ENCODE results near the gene IKZF4. TPM values are rescaled to one million over a fixed set of nuclear protein-coding genes. Genes with fewer than 3 reads are reported as not detected.
"Not testable (repeated sequence)": the region's sequence is repeated elsewhere in the genome, so short reads cannot be mapped to it uniquely, and the experiment has no call there.

IKZF4 gene
- total RNA-seq, 1 donor from 2014 or later: 2.1 TPM

- Mint-ChIP-seq H3K4me1 (peaks cover 3% of the 10 kb centered on the region), H3K9me3 (peaks cover 6% of the 10 kb centered on the region), H3K27me3 (ENCODE audit: insufficient read depth, low read depth) (peaks cover 19% of the 10 kb centered on the region), H3K36me3 (no peaks in the 10 kb centered on the region), H3K4me3 (no peak overlapping the region), H3K27ac (no peak overlapping the region)
- Histone ChIP-seq H3K4me2 (no peak overlapping the region), H3K9ac (no peak overlapping the region), H3K4me1 (no peaks in the 10 kb centered on the region), H3K79me2 (ENCODE audit: low read depth) (no peaks in the 10 kb centered on the region), H3K36me3 (no peaks in the 10 kb centered on the region), H3K27ac (no peak overlapping the region), H3F3A (ENCODE audit: low read depth) (peaks cover 14% of the 10 kb centered on the region), H4K20me1 (ENCODE audit: low read depth) (no peaks in the 10 kb centered on the region), H3K9me3 (ENCODE audit: low read depth) (no peaks in the 10 kb centered on the region), H2AFZ (replicated peaks) (no peak overlapping the region), H3K27me3 (peaks cover under 1% of the 10 kb centered on the region), H3K4me3 (no peak overlapping the region)
- TF ChIP-seq EZH2 (IDR thresholded peaks at IDR 0.05) (no peak), CTCF (IDR thresholded peaks at IDR 0.05) (no peak), EZH2phosphoT487 (IDR thresholded peaks at IDR 0.05) (no peak)
- DNase-seq (ENCODE audit: low spot score): no peak
Measured at GRCh38 chr12:56074396-56074795, 53.6 kb downstream of the IKZF4 start.

- not testable (repeated sequence) for H3K9me3 ChIP-seq (ENCODE audit: low read depth); H4K20me1 ChIP-seq (ENCODE audit: low read depth); H3K9me3 Mint-ChIP-seq; H3K27ac ChIP-seq; DNase-seq (ENCODE audit: low spot score); H3K4me2 ChIP-seq; H3K79me2 ChIP-seq (ENCODE audit: low read depth); H3K4me1 Mint-ChIP-seq; H2AFZ ChIP-seq (replicated peaks); H3K36me3 ChIP-seq; H3K4me3 Mint-ChIP-seq; H3K27ac Mint-ChIP-seq; H3K36me3 Mint-ChIP-seq; H3K4me3 ChIP-seq; H3K9ac ChIP-seq
- Histone ChIP-seq H3K27me3 (peaks cover 25% of the 10 kb centered on the region), H3K4me1 (peaks cover 16% of the 10 kb centered on the region), H3F3A (ENCODE audit: low read depth) (peaks cover 27% of the 10 kb centered on the region)
- H3K27me3 Mint-ChIP-seq (ENCODE audit: insufficient read depth, low read depth): peaks cover 24% of the 10 kb centered on the region
Measured at GRCh38 chr12:56077966-56078365, 57.1 kb downstream of the IKZF4 start.

- Histone ChIP-seq H3K4me2 (peak overlapping the region; percentile 98), H3K4me3 (no peak overlapping the region), H2AFZ (replicated peaks) (no peak overlapping the region), H3K27me3 (peaks cover 25% of the 10 kb centered on the region), H3K36me3 (no peaks in the 10 kb centered on the region), H3F3A (ENCODE audit: low read depth) (peaks cover 27% of the 10 kb centered on the region), H3K27ac (no peak overlapping the region), H3K4me1 (peaks cover 16% of the 10 kb centered on the region), H3K79me2 (ENCODE audit: low read depth) (no peaks in the 10 kb centered on the region), H4K20me1 (ENCODE audit: low read depth) (no peaks in the 10 kb centered on the region), H3K9ac (no peak overlapping the region), H3K9me3 (ENCODE audit: low read depth) (no peaks in the 10 kb centered on the region)
- Mint-ChIP-seq H3K4me1 (peaks cover 8% of the 10 kb centered on the region), H3K27me3 (ENCODE audit: insufficient read depth, low read depth) (peaks cover 22% of the 10 kb centered on the region), H3K27ac (peak overlapping the region; percentile 66), H3K9me3 (peaks cover 6% of the 10 kb centered on the region), H3K36me3 (no peaks in the 10 kb centered on the region), H3K4me3 (peak overlapping the region; percentile 83)
- no peak for DNase-seq (ENCODE audit: low spot score)
- TF ChIP-seq EZH2phosphoT487 (IDR thresholded peaks at IDR 0.05): no peak
- no peak for TF ChIP-seq CTCF (IDR thresholded peaks at IDR 0.05)
- TF ChIP-seq EZH2 (IDR thresholded peaks at IDR 0.05): no peak
Measured at GRCh38 chr12:56078427-56078826, 57.6 kb downstream of the IKZF4 start.

GRCh38 chr12:56078931-56079722 is 58.3 kb downstream of the IKZF4 start:
- Mint-ChIP-seq H3K36me3 (no peaks in the 10 kb centered on the region), H3K27ac (peak overlapping the region; percentile 66)
- no peak overlapping the region for H3K27ac ChIP-seq

More at GRCh38 chr12:56078931-56079722, 58.3 kb downstream of the IKZF4 start:
- H3K4me3 Mint-ChIP-seq: peak overlapping the region; percentile 89
- Histone ChIP-seq H2AFZ (replicated peaks) (peak overlapping the region; percentile 98), H4K20me1 (ENCODE audit: low read depth) (no peaks in the 10 kb centered on the region), H3K4me2 (peak overlapping the region; percentile 98), H3K79me2 (ENCODE audit: low read depth) (no peaks in the 10 kb centered on the region), H3K9me3 (ENCODE audit: low read depth) (no peaks in the 10 kb centered on the region), H3K4me1 (peaks cover 16% of the 10 kb centered on the region), H3K4me3 (peak overlapping the region; percentile 75), H3K27me3 (peaks cover 25% of the 10 kb centered on the region), H3K9ac (no peak overlapping the region), H3K36me3 (no peaks in the 10 kb centered on the region), H3F3A (ENCODE audit: low read depth) (peaks cover 27% of the 10 kb centered on the region)
- peaks cover 8% of the 10 kb centered on the region for H3K4me1 Mint-ChIP-seq
- TF ChIP-seq EZH2 (IDR thresholded peaks at IDR 0.05): no peak
- peak; percentile 64 for TF ChIP-seq CTCF (IDR thresholded peaks at IDR 0.05)
- no peak for TF ChIP-seq EZH2phosphoT487 (IDR thresholded peaks at IDR 0.05)
- H3K9me3 Mint-ChIP-seq: peaks cover 6% of the 10 kb centered on the region
- H3K27me3 Mint-ChIP-seq (ENCODE audit: insufficient read depth, low read depth): peaks cover 23% of the 10 kb centered on the region
- peak; percentile 92 for DNase-seq (ENCODE audit: low spot score)

Data from neural progenitor cell (in vitro differentiated cells).